Loucy (cell line): ENCODE data around the gene TMC5.

ENCODE experiments used
- H2AFZ ChIP-seq: fragments of 200-600 bp; sonication (generic); 2 replicates; pipeline ENCODE4 v1.6.0; 2016; ENCODE audit warnings: antibody characterized with exemption, mild to moderate bottlenecking, low read length, moderate library complexity
- H3F3A ChIP-seq: fragments of 200-600 bp; 2 replicates; pipeline ENCODE4 v1.6.0; 2016; ENCODE audit warnings: antibody characterized with exemption, low read depth, mild to moderate bottlenecking
- H3K27me3 ChIP-seq: fragments of 200-600 bp; sonication (generic); 2 replicates; pipeline ENCODE4 v1.6.1; 2014; ENCODE audit warnings: low read length, mild to moderate bottlenecking; ENCODE audit not compliant: insufficient read depth, poor library complexity, severe bottlenecking
- H3K36me3 ChIP-seq: fragments of 200-600 bp; sonication (generic); 2 replicates; pipeline ENCODE4 v1.6.1; 2016; ENCODE audit warnings: low read length; ENCODE audit not compliant: insufficient read depth
- H3K4me1 ChIP-seq: fragments of 200-600 bp; sonication (generic); 2 replicates; pipeline ENCODE4 v1.5.1; 2014; ENCODE audit warnings: low read length, mild to moderate bottlenecking; ENCODE audit not compliant: insufficient read depth, poor library complexity, severe bottlenecking
- H3K4me2 ChIP-seq: fragments of 200-600 bp; sonication (generic); 2 replicates; pipeline ENCODE4 v1.6.0; 2014; ENCODE audit warnings: antibody characterized with exemption, low read length, low read depth, mild to moderate bottlenecking; ENCODE audit not compliant: poor library complexity, severe bottlenecking
- H3K4me3 ChIP-seq: fragments of 200-600 bp; sonication (generic); 2 replicates; pipeline ENCODE4 v1.5.1; 2014; ENCODE audit warnings: low read length, mild to moderate bottlenecking, mixed read lengths; ENCODE audit not compliant: poor library complexity, severe bottlenecking
- H3K79me2 ChIP-seq: fragments of 200-600 bp; sonication (generic); 2 replicates; pipeline ENCODE4 v1.6.1; 2014; ENCODE audit warnings: low read length; ENCODE audit not compliant: insufficient read depth
- H3K9ac ChIP-seq: fragments of 200-600 bp; sonication (generic); 2 replicates; pipeline ENCODE4 v1.6.0; 2014; ENCODE audit warnings: mild to moderate bottlenecking, low read depth, low read length, moderate library complexity; ENCODE audit not compliant: poor library complexity, severe bottlenecking
- H3K9me2 ChIP-seq: fragments of 200-600 bp; sonication (generic); replicated peaks from 2 replicates; pipeline ENCODE4 v1.6.1; 2016; ENCODE audit warnings: low read depth, low read length, mixed read lengths
- H3K9me3 ChIP-seq: fragments of 200-600 bp; sonication (generic); 2 replicates; pipeline ENCODE4 v1.6.1; 2014; ENCODE audit warnings: mild to moderate bottlenecking, antibody characterized with exemption, low read length, low read depth; ENCODE audit not compliant: insufficient read depth
- H4K20me1 ChIP-seq: fragments of 200-600 bp; sonication (generic); 2 replicates; pipeline ENCODE4 v1.6.0; 2014; ENCODE audit warnings: antibody characterized with exemption, low read length, mild to moderate bottlenecking; ENCODE audit not compliant: insufficient read depth, poor library complexity, severe bottlenecking
- CTCF ChIP-seq: fragments of 200-600 bp; sonication (generic); conservative IDR thresholded peaks from 2 replicates; pipeline ENCODE4 v1.5.1; 2014; ENCODE audit warnings: mild to moderate bottlenecking, antibody characterized with exemption, low read length
- EZH2phosphoT487 ChIP-seq: fragments of 200-600 bp; IDR thresholded peaks from 2 replicates; pipeline ENCODE4 v1.6.1; 2018; ENCODE audit warnings: antibody characterized with exemption, mild to moderate bottlenecking, moderate library complexity, borderline replicate concordance

The TMC5 gene

GRCh38 chr16:19520861-19521331 is 103.2 kb downstream of the TMC5 start:
- Histone ChIP-seq H3K9ac (peak overlapping the region; percentile 91), H4K20me1 (peaks cover 35% of the 10 kb centered on the region), H3K4me3 (peak overlapping the region; percentile 96), H3K79me2 (peaks cover 78% of the 10 kb centered on the region), H3K4me2 (peak overlapping the region; percentile 81), H2AFZ (peak overlapping the region; percentile 60), H3F3A (no peaks in the 10 kb centered on the region), H3K9me3 (no peaks in the 10 kb centered on the region), H3K4me1 (peaks cover 58% of the 10 kb centered on the region), H3K9me2 (no peaks in the 10 kb centered on the region), H3K27me3 (peaks cover 7% of the 10 kb centered on the region), H3K36me3 (peaks cover 4% of the 10 kb centered on the region; the same call in 1 of the 2 replicates)
- TF ChIP-seq EZH2phosphoT487 (no peak), CTCF (no peak)

GRCh38 chr16:19521471-19522396 is 104.1 kb downstream of the TMC5 start, which contains the start of gene GDE1:
TSS of gene GDE1 (minus strand) at chr16:19522098. CDS start at chr16:19521964, 134 bp downstream.
- Histone ChIP-seq H3K79me2 (peaks cover 78% of the 10 kb centered on the region), H3K36me3 (peaks cover 3% of the 10 kb centered on the region; the same call in 1 of the 2 replicates)

GRCh38 chr16:19522397-19522732 is 104.7 kb downstream of the TMC5 start:
- H3K4me2 ChIP-seq, result peak overlapping the region; percentile 81
- H3K9ac ChIP-seq, result no peak overlapping the region
- H4K20me1 ChIP-seq, result peaks cover 32% of the 10 kb centered on the region
- H3K27me3 ChIP-seq, result peaks cover 7% of the 10 kb centered on the region
- H2AFZ ChIP-seq, result peak overlapping the region; percentile 60
- H3F3A ChIP-seq, result no peaks in the 10 kb centered on the region
- no peaks in the 10 kb centered on the region for H3K36me3 ChIP-seq
- no peaks in the 10 kb centered on the region for H3K9me2 ChIP-seq
- TF ChIP-seq CTCF, result no peak
- TF ChIP-seq EZH2phosphoT487, result no peak
- H3K4me3 ChIP-seq, result peak overlapping the region; percentile 96
- peaks cover 76% of the 10 kb centered on the region for H3K79me2 ChIP-seq
- H3K4me1 ChIP-seq, result peaks cover 55% of the 10 kb centered on the region
- H3K9me3 ChIP-seq, result no peaks in the 10 kb centered on the region

More at GRCh38 chr16:19521471-19522396, 104.1 kb downstream of the TMC5 start, which contains the start of gene GDE1:
- peak within 1 kb of the TSS; percentile 96 for H3K4me3 ChIP-seq
- H3F3A ChIP-seq, result no peaks in the 10 kb centered on the region
- peak within 1 kb of the TSS; percentile 91 for H3K9ac ChIP-seq
- peak within 1 kb of the TSS; percentile 81 for H3K4me2 ChIP-seq
- peaks cover 55% of the 10 kb centered on the region for H3K4me1 ChIP-seq
- no peaks in the 10 kb centered on the region for H3K9me3 ChIP-seq
- H3K27me3 ChIP-seq, result peaks cover 7% of the 10 kb centered on the region
- peak within 1 kb of the TSS; percentile 60 for H2AFZ ChIP-seq
- TF ChIP-seq CTCF (peak; percentile 36), EZH2phosphoT487 (no peak)
- peaks cover 35% of the 10 kb centered on the region for H4K20me1 ChIP-seq
- no peaks in the 10 kb centered on the region for H3K9me2 ChIP-seq
